NCI-H526 (cell line): Measurements from ENCODE around the gene ANKRD16.
"Not testable (repeated sequence)": the region's sequence is repeated elsewhere in the genome, so short reads cannot be mapped to it uniquely, and the experiment has no call there.

Source experiments
- DNase-seq, 2 experiments: peaks; one replicate each; lab custom pipeline; 2025; lab: John Stamatoyannopoulos, UW

The ANKRD16 gene

DNA sequence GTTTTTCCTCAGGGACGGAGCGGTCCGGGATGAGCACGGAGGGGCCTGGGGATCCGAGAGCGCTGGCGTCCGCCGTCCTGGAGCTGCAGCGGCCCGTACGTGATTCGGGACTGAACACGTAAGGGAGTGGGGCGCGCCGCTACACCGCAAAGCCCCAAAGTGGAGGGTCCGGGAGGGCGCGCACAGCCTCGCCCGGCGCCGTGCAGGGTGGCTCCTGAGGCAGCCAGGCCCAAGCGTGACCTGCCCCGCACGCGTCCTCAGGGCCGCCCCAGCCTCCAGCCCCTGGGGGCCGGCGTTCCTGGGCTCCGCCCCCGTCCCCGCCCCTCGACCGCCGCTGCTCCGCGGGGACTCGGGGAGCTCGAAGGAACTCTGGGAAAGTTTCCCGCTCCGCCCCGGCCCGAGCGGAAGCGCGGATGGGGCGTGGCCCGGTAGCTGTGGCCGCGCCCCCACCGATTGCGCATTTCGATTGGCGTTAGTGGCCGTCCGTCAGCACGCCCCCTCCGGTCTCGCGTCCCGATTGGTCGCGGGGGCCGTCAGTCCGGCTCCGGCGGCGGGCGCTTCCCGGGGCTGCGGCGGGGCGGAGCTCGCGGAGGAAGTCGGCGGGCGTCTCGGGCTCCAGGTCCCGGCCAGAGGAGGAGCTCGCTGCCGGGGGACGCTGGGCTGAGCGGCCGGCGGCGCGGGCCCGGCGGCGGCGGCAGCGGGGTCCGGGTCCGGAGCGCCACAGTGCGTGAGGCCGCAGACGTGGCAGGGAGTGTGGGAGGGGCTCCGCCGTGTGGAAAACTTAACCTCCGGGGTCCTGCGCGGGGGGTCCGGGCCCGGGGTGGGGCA lies at the start of gene ANKRD16, which contains the start of gene FBH1:
Gene ANKRD16, minus strand, starts transcription at position 270 of the 828 bp plus-strand sequence. CDS start 539 bp downstream, outside the sequence.
Gene FBH1, plus strand, starts transcription at position 620 of the 828 bp plus-strand sequence. Its CDS starts 103 bp downstream, at position 723.
- peak; percentile 79 to 96 for DNase-seq

DNA sequence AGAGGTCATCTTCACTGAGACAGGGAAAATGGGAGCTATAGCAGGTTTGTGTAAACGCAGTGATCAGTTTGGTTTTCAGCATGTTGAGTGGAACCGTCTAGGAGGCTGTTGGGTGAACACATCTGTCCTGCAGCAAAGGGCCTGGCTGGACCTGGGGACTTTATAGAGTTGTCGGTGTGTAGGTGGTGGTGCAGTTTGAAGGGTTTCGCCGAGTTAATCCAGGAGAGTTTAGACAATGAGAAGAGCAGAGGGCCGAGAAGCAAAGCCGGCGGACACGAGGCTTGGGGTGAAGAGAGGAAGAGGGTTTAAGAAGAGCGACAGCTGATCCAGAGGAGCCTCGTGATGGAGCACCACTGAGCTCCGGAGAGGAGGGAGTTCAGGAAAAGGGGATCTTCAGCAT lies 48.6 kb upstream of the ANKRD16 start:
- no peak for DNase-seq

DNA sequence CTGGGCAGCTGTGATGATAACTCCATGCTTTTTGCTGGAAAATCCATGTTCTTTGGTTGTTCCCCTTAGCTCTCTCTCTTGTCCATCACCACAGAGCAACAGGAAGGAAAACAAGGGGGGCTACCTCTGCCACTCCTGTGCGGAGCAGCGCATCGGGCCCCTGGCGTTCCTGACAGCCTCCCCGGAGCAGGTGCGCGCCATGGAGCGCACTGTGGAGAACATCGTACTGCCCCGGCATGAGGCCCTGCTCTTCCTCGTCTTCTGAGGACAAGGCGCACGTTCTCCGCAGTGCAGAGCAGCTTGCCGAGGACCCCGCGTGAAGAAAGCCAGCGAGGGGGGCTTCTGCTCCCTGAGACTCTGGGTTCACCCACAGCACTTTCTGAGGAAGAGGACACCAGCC lies 47.3 kb upstream of the ANKRD16 start:
- no peak for DNase-seq

DNA sequence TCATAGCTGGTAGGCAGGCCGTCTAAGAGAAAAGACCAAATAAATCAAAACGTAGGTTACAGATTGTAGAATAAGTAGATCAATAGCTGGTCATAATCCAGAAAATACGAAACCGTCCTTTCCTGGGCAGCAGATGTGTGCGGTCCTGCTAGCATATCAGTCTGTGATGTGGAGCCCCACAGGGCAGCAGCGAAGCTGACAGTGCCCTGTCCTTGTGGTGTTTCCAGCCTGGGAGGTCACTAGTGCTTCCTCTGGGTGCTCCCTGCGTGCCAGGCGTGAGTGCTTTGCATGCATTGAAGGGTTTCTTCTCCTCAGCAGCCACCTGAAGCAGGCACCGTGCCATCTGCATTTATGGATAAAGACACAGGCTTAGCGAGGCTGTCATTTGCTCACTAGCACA lies 45.9 kb upstream of the ANKRD16 start:
- DNase-seq = no peak

DNA sequence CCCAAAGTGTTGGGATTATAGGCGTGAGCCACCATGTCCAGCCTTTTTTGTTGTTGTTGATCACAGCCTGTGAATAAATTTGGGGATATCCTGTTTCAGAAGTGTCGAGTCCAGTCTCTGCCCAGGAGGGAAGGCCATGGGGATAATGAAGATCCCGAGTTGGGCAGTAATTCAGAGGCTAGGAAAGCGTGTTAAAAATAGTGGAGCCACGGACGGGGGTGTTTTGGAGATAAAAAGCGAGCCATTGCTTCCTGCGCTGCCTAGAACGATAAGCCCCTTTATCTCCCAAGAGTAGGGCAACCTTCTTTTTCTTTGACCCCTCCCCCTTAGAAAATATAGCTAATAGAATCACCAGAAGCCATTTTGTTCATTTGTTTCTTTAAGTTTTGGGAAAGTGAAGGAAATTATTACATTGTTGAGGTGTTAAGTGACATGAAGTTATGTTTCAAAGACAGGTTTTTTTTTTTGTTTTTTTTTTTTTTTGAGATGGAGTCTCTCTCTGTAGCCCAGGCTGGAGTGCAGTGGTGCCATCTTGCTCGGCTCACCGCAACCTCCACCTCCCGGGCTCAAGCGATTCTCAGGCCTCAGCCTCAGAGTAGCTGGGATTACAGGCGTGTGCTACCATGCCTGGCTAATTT lies 44.3 kb upstream of the ANKRD16 start:
- DNase-seq = no peak

DNA sequence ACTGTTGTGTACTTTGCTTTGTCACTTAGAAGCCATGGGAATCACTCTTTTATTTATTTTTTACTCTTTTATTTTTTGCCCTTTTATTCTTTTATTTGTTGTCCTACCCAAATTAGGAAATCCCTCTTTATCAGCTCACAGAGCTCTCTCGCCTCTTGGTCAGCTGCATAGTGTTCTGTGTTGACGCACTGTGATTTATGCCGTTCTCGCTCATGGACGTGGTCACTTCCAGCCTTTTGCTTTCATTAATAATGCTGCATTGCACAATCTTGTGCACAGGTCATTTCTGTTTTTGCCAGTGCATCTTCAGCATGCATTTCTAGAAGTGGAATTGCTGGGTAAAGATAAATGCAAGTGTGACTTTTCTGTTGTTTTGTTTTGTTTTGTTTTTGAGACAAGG lies 42.7 kb upstream of the ANKRD16 start:
- no peak for DNase-seq

DNA sequence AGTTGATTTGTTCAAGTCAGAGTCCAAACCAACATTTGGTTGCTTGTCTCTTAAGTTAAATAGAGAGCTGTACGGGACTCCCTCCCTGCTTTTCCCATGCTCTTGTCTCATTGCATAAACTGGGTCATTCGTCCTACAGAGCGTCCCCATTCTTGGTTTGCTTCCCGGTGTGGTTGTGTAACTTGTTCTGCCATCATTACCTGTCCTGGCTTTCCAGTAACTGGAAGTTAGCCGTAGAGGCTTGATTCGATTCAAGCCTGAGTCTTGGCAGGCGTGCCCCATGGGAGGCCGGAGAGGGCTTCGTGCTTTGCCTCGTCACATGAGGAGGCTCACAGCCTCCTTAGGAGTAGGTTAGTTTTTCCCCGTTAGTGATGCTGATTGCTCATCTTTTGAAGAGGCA lies 40.6 kb upstream of the ANKRD16 start:
- no peak for DNase-seq

DNA sequence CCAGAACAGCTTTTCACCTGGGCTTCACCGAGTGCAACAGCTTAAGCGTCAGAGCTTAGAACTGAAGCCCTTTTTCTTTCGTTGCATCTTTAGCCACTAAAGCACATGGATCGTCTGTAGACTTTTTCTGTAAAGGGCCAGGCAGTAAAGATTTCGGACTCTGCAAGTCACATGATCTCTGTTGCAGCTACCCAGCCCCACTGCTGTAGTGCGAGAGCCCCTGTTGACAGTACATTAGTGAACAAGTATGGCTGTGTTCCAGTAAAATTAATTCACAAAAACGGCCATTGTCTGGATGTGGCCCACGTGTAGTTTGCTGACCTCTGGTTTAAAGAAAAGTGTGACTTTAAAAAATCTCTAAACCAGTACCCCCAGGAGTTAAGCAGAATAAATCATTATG lies 39.7 kb upstream of the ANKRD16 start:
- DNase-seq = no peak

DNA sequence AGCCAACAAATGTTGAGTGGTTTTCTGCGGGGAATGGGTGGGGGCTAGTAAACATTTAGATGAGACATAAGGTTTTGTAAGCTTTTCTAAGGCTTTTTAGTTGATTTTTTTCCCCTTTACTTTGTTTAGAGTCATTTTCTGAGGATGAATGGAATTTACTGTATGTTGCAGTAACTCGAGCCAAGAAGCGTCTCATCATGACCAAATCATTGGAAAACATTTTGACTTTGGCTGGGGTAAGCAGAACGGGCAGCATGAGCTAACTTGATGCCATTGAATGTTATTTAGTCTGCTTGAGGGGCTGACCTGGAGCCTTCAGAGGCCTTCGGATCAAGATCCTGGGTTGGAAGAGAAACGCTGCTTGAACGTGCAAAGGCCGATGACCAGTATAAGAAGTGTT lies 37.6 kb upstream of the ANKRD16 start:
- no peak for DNase-seq

DNA sequence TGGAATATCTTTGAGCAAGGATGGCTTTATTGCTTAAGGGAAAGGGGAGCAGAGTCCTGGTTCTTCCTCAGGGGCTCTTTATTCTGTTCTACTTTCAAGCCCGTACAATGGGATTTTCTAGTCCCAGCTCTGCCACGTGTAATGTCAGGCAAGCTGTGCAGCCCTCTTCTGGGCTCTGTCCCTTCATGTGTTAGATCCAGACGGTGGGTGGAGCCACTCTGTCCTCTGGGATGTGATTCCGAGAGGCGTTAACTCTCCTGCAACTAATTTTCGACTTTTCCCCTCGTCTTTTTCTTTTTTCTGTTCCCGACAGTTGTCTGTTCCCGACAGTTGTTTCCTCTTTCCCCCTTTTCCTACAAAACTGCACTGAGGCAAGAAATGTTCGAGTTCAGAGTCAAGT lies 35.2 kb upstream of the ANKRD16 start:
- DNase-seq = no peak

DNA sequence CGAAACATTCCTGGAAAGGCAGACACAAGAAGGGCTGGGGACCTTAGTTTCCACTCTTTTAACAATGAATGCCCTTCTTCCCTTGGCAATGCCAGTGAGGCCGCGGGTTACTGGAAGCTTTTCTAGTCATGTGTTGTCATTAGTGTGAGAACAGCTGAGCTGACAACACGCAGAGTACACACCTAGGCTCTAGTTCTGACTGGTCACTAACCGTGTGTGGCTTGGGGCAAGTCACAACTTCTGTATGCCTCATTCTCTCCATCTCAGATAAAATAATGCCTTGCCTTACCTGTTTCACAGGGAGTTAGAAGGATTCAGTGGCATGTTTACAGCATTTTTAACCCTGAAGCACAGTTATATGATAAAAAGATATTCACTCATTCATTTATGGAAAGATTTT lies 32.1 kb upstream of the ANKRD16 start:
- DNase-seq = no peak

DNA sequence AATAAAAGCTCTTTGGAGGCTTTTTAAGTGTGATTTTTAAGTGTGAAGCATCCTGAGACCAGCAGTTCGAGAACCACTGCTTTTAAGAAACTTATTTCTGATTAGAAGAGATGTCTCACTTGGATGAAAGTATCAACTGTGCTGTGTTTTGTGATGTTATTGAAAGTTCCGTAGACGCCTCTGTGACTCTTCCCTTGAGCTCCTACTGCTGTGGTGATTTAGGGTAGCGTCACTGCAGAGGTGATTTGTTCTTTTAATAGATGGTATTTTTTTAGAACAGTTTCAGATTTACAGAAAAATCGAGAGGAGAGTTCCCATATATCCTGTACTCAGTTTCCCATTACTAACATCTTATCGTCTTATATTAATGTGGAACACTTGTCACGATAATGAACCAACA lies 29.9 kb upstream of the ANKRD16 start:
- no peak for DNase-seq

DNA sequence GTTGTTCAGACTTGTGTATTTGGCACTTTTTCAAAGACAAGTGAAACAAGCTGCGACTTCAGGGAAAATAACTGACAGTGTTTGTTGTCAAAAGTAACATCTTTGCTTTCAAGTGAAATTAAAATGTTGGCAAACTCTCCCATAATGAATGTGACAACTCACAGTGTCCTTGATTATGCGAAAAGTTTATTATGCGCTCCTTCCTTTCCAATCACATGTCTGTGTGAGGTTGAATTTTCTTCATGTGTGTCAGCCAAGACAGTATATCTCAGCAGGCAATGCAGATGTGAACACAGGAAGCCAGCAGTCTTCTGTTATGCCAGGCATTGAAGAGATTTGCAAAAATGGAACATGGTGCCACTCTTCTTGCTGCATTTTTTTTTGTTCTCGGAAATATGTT lies 29.1 kb upstream of the ANKRD16 start:
- DNase-seq = no peak

DNA sequence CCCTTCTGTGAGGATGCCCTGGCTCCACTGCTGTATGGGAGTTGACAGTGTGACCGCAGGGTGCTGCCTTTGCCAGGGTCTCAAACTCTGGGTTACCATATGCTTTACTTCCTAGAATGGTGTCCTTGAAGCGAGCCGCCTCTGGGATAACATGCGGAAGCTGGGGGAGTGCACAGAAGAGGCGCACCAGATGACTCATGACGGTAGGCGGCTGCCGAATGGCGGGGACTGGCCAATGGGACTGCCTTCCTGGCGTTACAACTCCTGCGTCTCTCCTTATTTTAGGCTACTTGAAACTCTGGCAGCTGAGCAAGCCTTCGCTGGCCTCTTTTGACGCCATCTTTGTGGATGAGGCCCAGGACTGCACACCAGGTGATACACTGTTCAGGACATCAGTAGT lies 27.6 kb upstream of the ANKRD16 start:
- DNase-seq = no peak

DNA sequence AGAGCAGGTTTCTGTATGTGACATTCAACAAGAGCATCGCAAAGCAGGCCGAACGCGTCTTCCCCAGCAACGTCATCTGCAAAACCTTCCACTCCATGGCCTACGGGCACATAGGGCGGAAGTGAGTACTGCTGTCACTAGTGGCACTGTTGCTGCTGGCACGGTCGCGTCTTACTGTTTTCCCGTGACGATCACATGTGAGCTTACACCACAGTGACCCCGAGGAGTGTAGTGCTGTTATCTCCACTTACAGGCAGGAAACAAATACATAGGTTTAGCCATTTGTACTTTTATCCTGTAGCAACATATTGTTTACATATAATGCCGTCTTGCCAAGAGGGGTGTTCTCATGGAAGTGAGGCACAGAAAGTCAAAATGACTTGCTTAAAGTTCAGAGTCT lies 25.8 kb upstream of the ANKRD16 start:
- no peak for DNase-seq

DNA sequence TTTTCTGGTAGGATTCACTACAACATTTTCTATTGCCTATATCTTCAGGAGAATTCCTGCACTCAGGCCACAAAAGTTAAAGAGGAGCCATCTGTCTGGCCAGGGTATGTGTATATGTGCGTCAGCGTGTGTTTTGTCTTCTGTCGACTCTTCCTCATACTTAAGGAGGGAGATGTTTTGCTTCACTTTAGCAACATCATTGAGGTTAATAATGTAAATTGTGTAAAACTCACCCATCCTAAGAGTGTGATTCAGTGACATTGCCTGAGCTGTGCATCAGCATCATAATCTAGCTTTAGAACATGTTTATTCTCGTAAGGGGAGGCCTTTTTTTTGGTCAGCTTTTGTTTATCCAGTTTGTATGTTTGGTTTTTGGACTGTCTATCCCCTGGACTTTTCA lies 24.0 kb upstream of the ANKRD16 start:
- DNase-seq = no peak

DNA sequence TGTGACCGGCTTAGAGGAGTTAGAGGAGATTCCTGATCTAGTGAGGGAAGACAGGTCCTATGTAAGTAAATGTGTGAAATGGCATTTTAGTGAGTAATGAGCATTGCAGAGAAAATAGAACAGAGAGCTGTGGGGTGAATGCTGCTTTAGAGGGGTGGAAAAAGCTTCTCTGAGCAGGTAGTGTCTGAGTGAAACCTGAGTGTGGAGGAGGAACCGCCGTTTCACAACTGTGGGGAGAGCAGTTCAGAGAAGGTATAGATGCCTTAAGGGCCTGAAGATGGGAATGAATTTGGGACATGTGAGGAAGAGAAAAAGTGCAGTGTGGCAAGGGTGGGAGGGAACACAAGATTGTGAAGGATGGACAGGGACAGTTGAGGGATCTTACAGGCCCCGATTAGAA lies 22.0 kb upstream of the ANKRD16 start:
- no peak for DNase-seq

DNA sequence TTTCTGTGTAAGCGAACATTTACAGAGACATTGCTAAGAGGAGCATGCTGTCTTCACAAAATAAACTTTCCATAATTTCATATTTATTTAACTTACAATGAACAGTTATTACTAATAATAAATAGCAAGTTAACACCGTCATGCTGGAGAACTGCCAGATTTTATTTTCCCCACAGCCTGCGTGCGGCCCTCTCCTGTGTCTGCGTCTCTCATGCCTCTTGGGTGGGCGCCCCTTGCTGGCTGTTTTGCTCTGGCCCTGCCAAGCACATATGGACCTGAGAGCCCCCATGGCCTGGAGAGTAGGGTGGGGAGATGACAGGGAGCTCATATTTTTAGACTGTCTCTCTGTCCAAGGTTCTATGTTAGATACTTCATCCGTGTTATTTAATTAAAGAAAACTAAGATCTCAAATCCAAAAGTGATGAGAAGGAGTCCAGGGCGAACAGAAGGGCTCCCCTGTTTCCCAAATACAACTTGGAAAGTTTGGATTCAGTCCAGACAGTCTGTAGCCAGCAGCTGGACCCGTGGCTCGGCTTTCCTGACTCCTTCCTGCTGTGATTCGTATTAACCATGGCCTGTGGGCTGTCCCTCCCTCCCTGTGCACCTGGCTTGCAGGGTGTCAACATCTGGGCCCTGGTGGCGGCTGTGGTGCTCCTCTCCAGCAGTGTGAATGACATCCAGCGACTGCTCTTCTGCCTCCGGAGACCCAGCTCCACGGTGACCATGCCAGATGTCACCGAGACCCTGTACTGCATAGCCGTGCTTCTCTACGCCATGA lies 20.8 kb upstream of the ANKRD16 start:
- no peak for DNase-seq

DNA sequence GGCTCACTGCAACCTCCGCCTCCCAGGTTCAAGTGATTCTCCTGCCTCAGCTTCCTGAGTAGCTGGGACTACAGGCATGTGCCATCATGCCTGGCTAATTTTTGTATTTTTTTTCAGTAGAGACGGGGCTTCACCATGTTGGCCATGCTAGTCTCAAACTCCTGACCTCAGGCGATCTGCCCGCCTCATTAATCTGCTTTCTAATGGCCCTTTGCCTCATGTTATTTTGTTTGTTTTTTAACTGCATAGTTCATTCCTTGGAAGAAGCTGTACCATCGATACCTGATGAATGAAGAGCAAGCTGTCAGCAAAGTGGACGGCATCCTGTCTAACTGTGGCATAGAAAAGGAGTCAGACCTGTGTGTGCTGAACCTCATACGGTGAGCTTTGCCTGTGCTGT lies 19.0 kb upstream of the ANKRD16 start:
- not testable (repeated sequence) for DNase-seq

DNA sequence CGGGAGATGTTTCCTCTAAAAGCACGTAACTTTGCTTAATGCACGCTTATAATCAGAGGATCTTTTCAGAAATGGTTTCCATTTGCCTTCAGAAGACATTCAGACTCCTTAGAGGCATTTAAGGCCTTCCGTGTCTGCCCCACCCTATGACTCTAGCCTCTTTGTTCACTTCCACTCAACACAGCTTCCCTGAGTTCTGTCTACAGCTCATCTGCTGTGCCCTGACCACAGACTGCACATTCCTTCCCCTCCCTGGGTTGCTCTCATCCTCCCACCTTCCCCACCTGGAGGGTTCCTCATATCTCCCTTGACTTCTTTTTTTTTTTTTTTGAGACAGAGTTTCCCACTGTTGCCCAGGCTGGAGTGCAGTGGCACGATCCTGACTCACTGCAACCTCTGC lies 17.0 kb upstream of the ANKRD16 start:
- no peak for DNase-seq

DNA sequence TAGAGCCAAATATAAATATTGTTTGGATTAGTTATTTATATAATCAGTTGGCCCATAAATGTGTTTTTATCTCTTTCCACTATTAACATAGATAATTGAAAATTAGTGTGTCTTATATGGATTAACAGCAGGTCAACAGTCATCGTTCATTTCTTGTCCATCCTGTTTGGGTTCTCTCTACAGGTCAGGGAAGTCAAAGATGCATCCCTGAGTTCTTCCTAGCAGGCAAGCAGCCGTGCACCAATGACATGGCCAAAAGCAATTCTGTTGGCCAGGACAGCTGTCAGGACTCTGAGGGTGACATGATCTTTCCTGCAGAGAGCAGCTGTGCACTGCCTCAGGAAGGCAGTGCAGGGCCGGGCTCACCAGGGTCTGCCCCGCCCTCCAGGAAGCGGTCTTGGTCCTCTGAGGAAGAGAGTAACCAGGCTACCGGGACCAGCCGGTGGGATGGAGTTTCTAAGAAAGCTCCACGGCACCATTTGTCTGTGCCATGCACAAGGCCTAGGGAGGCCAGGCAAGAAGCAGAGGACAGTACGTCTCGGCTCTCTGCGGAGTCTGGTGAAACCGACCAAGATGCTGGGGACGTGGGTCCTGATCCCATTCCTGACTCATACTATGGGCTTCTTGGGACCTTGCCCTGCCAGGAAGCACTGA lies 16.3 kb upstream of the ANKRD16 start:
- DNase-seq = no peak

DNA sequence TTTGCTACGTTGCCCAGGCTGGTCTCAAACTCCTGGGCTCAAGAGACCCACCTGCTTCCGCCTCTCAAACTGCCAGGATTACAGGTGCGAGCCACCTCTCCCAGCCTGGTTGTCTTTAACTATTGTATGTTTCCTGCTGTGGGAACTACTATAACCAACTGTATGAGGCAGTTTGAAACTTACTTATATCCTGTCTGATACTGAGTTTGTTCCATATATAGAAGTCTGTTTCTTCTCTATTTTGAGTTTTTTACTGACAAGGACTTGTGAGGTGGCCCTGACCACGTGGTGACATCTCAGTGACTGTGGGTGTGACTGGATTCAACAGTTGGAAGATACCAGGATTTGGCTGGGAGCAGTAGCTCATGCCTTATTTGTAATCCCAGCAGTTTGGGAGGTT lies 14.5 kb upstream of the ANKRD16 start:
- DNase-seq = no peak
